ENCODE data around the gene MSANTD1.

GRCh38 chr4:3226944-3227343, 22.0 kb upstream of the MSANTD1 start:
- TF ChIP-seq POLR2A (IDR thresholded peaks at IDR 0.05): no peak
- TF ChIP-seq CTCF (IDR thresholded peaks at IDR 0.05): no peak
- TF ChIP-seq EP300 (IDR thresholded peaks at IDR 0.05): no peak

Measured in ovary (tissue), 3 donors.